Stimulated activated naive CD4-positive, alpha-beta T cell (primary cell): ENCODE results near the gene EXOC4.

Source experiments
- DNase-seq, 6 experiments: peaks; one replicate each; lab custom pipeline; 2025; lab: John Stamatoyannopoulos, UW

The EXOC4 gene

DNA sequence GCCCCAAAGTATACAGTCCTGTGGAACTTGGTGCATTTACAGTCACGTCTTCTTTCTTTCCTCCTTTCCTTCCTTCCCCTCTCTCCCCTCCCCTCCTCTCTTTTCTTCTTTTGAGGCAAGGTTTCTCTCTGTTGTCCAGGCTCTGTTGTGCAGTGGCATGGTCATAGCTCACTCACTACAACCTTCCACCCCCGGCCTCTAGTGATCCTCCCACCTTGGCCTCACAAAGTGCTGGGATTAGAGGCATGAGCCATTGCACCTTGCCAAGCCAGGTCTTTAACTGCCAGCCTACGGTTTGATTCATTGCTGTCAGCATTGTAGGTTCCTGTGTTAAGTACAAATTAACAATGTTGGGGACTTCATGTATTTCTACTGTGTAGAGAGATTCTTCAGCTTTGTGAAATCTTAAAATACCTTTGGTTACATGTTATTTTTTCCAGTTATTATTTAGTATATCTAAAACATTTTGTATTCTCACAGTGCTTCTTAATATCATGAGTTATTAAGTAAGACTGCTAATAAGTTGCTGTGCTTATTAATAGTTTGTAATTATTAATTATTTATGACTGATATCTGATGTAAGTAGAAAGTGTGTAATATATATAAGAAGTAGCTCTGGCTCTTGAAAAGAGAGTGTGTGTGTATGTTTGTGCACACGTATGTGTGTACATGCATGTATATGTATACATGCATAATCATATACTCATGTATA, 320.8 kb downstream of the EXOC4 start:
- DNase-seq = no peak

DNA sequence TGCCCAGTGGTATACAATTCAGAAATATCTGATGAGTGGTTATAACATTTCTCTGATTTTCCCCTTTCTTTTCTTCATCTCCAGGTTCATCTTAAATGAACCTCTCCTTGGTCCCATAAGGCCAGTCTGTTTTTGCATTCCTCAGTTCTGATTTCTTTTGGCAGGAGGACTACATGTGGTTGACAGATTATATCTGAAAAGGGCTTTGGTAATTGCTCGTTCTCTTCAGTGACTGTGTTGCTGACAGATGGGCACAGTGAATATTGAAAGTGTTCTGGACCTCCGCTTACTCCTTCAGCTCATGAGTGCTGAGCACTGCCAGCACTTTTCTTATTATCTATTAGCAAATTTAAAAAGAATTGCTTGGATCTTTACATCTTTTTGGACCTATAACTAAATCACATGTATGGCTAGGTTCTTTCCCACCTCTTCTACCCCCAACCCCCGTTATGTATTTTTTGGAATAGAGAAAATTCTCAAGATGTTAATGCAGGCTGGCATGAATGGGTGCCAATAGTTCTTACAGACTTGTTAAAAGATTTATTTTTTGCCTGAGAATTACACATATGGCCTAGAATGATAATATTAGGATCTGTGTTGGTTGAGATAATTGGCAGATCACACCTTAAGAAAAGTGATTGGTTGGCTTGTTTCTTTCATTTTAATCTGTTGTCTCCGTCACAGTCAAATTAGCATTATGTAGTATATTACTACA, 323.0 kb downstream of the EXOC4 start:
- DNase-seq = no peak

DNA sequence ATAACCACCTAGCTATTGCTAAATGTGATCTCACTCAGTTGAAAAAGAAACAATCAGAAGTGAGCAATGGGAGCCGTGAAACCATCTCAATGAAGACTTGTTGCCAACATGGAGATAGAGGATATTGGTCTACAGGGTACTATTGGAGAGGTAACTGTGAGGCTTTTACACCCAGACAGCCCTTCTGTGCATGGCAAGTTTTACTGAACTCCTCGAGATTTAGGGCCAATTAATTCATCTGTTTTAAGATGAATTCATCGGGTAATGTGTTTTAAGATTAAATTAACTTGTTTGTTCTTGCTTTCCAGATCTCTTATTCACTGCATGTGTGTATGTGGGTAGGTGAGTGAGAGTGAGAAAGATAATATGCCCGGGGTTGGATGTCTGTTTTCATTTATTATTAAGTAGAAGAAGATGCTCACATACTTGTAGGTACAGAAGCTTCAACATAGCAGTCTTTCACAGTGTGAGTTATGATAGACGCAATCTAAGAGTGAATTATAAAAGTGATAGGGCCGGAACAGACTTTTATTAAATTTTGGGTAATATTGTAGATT, 323.8 kb downstream of the EXOC4 start:
- DNase-seq = no peak

DNA sequence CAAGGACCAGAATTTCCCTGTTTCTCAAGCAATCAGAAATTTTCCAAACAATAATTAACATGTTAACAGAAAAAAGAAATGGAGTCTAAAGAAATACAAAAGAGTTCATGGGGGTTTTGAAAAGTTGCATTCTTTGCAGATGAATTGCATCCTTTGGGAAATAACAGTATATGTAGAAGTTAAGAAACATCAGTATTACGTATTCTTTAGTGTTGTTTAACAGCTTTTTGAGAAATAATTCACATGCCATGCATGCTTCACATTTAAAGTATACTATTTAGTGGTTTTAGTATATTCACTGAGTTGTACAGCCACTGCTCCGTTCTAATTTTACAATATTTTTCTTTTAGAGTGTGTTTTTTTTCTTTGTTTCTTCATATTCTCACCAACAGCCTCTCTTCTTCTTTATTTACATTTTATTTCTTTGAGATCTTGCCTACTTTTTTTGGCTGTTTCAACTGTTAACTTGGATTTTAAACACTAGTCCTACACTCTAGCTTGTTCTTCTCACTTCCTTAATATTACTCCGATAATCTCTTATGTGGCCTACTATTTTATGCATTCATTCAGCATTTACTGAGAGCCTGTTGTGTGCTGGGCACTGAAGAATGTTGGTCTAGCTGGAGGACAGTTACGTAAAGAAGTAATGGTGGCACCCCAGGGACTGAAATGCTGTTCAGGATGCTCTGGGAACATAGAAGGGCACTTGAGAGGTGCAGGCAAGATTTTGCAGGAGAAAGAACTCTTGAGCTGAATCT, 330.1 kb downstream of the EXOC4 start:
- DNase-seq = no peak

DNA sequence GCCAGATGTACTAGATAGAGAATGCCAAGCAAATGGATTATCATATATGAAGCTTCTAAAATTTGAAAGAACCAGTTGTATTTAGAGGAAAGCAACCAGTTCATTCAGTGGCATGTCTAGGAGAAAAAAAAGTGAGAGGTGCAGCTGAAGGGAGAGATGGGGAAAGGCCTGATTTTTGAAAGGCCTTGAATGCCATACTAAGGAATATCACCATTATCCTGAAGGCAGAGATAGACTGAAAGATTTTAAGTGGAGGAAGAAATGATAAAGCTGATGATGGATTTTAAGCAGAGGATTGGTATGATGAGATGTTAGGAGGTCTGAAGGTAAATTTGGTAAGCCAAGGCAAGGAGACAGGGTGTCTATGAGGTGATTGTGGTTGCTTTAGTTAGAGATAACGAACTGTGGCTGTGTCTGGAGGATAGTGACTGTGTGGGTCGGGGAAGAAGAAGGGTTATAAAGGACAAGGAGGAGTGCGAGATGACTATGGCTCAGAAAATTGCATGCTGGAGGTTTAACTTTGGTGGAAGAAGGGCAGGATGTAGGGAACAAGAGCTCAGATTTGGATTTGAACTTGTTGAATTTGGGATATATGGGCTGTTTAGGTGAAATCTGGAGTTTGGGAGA, 330.8 kb downstream of the EXOC4 start:
- DNase-seq = no peak

DNA sequence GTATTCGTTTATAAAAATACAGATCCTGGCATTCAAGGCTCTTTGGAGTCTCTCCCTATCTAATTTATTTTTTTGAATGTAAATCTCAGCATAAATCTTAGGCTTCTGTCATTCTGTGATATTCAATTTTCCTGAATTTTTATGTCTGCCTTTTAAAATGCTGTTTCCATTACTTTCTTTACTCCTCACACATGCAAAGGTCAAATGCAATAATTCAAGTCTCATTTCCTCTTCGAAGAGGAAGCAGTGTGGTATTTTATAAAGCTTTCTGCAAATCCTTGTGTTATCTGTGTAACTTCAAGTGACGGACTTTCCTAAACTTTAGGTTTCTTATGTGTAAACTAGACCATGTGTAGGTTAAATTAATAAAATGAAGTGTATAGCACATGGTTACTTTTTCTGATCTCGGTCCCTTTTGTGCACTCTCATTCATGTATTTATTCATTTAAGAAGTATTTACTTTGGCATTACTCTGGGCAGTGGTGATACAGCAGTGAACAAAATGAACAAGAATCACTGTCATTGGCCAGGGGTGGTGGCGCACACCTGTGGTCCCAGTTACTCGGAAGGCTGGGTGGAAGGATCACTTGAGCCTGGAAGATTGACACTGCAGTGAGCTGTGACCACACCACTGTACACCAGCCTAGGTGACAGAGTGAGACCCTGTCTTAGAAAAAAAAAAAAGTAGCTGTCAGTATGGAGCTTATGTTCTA, 332.2 kb downstream of the EXOC4 start:
- DNase-seq = no peak

DNA sequence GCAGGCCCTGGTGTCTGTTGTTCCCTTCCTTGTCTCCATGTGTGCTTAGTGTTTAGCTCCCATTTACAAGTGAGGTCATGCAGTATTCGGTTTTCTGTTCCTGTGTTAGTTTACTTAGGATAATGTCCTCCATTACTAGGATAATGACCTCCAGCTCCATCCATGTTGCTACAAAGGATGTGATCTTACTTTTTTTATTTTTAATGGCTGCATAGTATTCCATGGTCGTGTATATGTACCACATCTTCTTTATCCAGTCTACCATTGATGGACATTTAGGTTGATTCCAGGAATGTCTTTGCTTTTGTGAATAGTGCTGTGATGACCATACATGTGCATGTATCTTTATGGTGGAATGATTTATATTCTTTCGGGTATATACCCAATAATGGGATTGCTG, 333.4 kb downstream of the EXOC4 start:
- no peak for DNase-seq

DNA sequence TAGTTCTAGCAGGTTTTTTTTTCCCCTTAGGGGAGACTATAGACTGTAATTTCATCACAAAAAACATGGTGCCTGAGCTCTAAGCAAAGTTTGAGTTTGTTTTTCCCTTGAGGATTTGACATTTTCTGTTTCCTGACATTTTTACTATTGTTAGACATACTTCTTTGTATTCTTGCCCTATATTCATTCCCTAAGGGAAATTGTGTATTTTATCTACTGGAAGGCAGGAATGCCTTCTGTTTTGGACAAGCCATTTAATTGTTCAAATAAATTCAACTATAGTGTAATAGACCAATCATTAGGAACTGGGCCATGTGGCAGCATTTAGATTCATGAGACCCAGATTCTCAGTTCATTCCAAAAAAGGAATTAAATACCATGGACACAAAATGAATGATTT, 335.0 kb downstream of the EXOC4 start:
- DNase-seq = no peak

DNA sequence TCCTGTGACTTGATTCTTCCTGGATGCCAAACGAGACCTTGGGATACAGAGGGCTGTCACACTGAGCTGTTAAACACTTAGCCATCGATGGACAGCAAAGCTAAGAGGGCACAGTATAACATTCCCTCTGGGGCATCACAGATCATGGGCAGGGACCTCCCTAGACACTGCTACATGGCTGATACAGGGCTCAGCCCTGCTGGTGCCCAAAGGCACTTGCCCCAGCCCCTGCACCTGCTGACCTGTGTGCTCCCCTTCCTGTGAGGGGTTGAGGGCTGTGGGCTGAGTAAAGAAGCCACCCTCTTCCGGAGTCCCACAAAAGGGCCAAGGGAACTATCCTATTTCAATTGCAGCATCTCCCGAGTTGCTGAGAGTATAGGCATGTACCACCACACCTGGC, 337.9 kb downstream of the EXOC4 start:
- no peak for DNase-seq

DNA sequence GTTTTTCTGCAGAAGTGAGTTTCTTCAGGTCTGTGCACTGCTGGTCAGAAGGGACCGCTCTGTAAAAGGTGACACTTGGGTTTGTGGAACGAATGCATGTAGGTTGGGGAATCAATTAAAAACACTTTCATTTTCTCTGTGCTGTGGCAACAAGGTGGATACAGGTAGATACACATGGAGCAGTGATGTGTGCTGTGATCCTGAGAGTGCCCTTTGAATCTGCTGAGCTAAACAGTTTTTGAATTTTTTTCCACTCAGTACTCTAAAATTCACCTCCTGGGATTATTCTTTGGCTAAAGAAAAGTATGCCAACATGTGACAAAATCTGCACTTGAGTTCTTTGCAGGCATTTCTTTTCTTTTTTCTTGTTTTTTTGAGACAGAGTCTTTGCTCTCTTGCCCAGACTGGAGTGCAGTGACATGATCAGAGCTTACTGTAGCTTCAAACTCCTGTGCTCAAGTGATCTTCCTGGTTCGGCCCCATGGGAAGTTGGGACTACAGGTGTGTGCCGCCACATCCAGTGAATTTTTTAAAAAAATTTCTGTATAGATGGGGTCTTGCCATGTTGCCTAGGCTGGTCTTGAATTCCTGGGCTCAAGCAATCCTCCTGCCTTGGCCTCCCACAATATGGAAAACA, 338.9 kb downstream of the EXOC4 start:
- DNase-seq = no peak

DNA sequence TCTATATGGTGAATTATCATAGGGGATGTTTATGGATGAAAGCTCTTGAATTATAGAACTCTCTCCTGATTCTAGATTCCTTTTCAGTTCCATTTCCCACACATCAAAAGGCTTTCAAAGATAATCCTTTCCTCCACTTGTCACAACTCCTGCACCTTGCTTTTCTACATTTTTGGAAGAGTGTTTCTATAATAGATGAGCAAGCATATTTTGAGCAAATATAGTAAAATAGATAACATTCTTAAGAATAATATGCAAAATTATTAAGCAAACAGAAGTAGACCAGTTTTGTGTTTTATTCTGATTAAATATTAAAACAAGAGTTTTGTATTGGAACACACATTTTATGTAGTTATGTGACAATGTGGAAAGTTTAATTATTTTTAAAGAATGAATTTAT, 340.7 kb downstream of the EXOC4 start:
- DNase-seq = no peak

DNA sequence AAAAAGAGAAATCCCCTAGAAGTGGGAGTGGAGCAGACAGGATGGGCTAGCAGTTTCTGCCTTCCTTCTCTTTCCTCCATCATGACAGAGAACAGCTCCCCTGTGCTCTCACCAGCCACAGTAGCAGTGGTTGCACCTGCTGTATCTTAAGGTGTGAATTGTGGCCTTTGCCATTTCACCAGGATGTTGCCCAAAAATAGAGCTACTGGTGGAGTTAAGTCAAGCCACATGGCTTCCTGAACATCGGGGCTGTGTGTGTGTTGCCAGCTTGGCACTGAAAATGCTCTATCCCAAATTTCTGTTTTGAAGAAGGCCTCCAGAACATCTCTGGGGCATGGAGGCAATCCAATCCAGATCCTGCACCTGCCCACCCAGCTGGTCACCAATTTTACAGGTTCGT, 348.7 kb downstream of the EXOC4 start:
- no peak for DNase-seq

DNA sequence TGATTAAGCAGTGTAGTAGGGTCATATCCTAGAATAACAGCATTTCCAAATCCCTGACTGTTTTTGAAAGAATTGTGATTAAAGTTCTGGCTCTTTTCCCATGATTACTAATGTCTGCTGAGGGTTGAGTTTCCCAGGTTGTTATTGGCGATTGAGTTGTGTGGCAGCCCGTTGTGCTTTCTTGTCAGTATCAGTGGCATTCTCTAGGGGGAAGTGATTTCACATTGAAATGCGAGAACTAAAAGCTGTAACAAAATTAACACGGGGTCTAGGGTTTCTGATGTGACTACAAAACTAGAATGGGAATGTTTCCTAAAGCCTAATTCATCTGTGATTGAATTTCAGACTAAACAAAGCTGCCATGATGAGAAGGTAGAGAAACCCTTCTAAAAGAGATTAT, 349.4 kb downstream of the EXOC4 start:
- DNase-seq = no peak

DNA sequence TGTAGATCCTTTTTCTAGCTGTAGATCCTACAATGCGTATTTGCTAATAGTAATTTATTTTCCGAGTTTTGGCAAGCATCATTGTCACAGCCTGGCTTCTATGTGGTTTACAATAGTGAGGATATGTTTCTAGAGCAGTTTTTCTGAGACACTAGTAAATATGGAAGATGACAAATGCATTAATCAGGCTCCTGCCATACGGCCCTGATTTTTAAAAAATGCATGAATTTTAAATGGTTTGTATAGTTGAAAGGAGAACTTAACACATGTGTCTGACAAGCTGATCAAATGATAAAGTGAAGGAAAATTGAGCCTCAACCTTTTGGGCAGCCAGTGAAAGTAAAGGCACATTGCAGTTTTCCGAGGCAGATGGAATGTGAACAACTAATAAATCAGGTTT, 354.1 kb downstream of the EXOC4 start:
- DNase-seq = no peak

DNA sequence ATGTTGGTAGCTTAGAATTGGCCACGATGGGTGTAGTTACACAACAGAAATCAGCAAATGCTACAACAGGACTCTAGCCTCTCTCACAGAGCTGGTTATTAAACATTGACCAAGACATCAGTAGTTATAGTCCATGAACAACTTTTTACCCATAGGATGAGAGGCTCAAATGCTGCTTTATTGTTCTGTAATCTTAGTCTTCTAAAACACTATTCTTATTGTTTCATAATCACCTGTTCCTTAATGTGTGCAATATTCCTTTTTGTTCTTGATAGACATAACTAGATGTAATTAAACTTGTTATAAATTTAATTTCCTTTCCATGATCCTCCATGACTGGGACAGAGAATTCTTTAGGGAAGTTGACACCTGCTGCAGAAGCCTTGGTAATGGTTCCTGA, 356.9 kb downstream of the EXOC4 start:
- no peak for DNase-seq

DNA sequence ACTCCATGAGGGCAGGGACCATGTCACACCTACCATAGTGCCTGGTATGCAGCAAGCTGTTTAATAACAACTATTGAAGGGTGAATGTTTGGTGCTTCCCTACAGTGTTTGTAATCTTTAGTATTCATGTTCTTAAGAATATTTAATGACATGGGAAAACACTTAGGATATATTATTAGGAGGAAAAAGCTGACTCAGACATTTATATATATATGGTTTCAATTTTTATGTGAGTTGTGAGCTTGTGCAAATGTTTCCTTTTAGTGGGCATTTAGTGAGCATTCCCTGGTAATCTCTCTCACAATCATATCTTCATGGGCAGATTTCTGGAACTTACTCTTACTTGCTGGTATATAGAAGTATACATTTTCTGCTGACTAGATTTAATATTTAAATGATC, 359.1 kb downstream of the EXOC4 start:
- no peak for DNase-seq

DNA sequence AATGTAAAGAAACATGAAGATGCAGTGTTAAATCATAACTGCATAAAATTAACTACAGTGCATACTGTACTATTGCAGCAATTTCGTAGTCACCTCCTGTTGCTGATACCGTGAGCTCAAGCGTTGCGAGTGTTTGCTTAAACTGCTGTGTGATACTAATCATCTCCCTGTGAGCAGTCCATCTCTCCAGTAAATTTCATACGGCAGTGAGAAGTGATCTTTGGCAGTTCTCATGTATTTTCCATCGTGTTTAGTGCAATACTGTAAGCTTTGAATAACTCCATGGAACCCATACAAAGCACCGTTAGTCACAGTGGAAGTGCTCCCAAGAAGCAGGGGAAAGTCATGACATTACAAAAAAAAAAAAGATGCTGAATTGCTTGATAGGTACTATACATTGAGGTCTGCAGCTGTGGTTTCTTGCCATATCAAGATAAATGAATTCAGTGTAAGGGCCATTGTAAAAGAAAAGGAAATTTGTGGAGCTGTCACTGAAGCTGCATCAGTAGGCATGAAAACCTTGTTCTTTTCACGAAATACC, 360.4 kb downstream of the EXOC4 start:
- no peak for DNase-seq

DNA sequence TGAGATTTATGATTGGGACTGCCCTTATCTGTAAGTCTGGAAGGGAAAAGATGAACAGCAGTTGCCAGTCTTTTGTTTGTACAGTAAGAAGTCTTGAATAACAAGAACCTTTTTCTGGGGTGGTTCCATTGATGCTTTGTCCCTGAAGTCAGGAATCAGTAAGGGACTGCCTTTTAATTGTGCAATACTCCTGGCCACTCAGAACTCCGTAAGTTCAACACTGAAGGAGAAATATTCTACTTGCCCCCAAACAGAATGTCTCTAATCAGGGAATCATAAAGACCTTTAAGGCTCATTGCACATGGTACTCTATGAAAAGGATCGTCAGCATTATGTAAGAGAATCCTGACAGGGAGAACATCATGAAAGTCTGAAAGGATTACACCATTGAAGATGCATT, 361.4 kb downstream of the EXOC4 start:
- no peak for DNase-seq

DNA sequence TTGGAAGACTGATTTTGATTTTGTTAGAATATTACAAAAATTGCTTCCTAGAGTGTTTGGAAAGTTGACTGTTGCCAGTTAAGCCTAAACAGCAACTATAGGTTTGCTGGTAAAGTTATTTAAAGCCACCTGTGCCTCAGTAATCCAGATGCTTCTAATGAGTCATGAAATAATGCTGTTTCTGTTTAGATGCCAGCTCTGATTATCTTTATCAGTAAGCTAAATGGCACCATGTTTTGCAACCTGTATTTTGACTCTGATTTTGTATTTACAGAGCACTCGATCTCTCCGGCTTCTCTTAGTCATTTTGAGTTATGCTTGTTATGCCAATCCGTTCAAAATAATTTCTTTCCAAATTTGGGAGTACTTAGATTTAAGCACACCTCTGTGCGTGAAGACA, 366.1 kb downstream of the EXOC4 start:
- DNase-seq = no peak

DNA sequence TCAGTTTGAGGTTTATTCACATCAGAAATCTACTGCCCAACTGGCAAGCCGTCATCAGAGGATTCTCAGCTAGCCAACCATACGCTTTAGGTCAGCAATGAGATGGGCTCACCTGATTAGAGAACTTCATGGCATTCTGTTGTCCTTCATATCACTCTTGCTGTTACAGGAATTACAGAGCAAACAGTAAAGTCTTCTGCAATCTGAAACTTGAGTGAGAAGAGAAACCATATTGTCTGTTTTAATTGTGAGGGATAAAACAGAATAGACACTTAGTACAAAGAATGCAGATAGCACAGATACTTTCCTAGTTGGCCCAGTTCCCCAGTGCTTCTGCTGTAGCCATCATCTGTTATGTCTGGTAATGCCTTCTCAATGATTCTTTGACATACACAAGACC, 366.6 kb downstream of the EXOC4 start:
- no peak for DNase-seq

DNA sequence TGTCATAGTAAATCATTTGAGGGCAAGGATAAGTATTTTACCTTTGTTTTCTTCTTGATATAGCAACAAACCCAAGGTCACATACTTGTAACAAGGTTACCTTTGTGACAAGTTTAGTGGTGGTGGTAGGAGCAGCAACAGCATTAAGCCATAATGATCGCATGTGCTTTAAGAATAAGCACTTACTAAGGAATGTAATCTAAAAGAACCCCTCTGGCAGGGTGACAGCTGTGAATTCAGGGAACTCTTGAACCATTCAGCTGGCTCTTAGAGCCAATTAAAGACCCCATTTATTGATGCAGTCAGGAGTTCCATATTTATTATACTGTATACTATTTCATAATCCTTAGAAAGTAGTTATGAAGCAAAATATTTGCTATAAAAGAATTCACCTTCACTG, 370.8 kb downstream of the EXOC4 start:
- DNase-seq = no peak
